H7 (cell line): Measurements from ENCODE around the gene NCKAP5. TPM values are rescaled to one million over a fixed set of nuclear protein-coding genes. Genes with fewer than 3 reads are reported as not detected.
A peak's percentile ranks its signal among the peaks of the same experiment; 100 is the strongest.

Source experiments
- DNase-seq: peaks from one replicate; pipeline ENCODE4 v3.0.0; 2012
- H3K27me3 ChIP-seq: 2 replicates; pipeline ENCODE4 v1.6.0; 2011; ENCODE audit warnings: mild to moderate bottlenecking, low read length; ENCODE audit not compliant: control insufficient read depth, insufficient read depth
- H3K36me3 ChIP-seq: replicated peaks from 2 replicates; pipeline ENCODE4 v1.5.1; 2011; ENCODE audit warnings: low read length; ENCODE audit not compliant: control insufficient read depth, insufficient read depth
- H3K4me3 ChIP-seq: 2 replicates; pipeline ENCODE4 v1.5.1; 2011; ENCODE audit warnings: low read depth, mild to moderate bottlenecking, control low read depth, low read length, moderate library complexity; ENCODE audit not compliant: insufficient read depth
- total RNA-seq: library from RNA; depleted of rRNA; stranded (reverse); fragments of >200 nt; shearing (Covaris generic); gene quantifications from 2 replicates; pipeline ENCODE4 v1.2.3, GENCODE V29; 2014

The NCKAP5 gene
- total RNA-seq, 1 experiment from 2014 or later, result 0.55 TPM

GRCh38 chr2:133315280-133315679, 253.0 kb downstream of the NCKAP5 start:
- Histone ChIP-seq H3K27me3 (no peaks in the 10 kb centered on the region), H3K4me3 (no peak overlapping the region), H3K36me3 (no peaks in the 10 kb centered on the region)
- DNase-seq, result no peak

GRCh38 chr2:133314795-133315194, 253.5 kb downstream of the NCKAP5 start:
- DNase-seq, result peak; percentile 14
- Histone ChIP-seq H3K4me3 (no peak overlapping the region), H3K27me3 (no peaks in the 10 kb centered on the region), H3K36me3 (no peaks in the 10 kb centered on the region)

GRCh38 chr2:133312038-133312729, 256.1 kb downstream of the NCKAP5 start:
- no peak overlapping the region for H3K4me3 ChIP-seq
- no peak for DNase-seq
- H3K27me3 ChIP-seq, result no peaks in the 10 kb centered on the region
- H3K36me3 ChIP-seq, result no peaks in the 10 kb centered on the region

- no peak for DNase-seq
- Histone ChIP-seq H3K4me3 (no peak overlapping the region), H3K27me3 (no peaks in the 10 kb centered on the region), H3K36me3 (no peaks in the 10 kb centered on the region)
Observed at GRCh38 chr2:133306236-133306635, 262.0 kb downstream of the NCKAP5 start.

- Histone ChIP-seq H3K4me3 (no peak overlapping the region), H3K36me3 (no peaks in the 10 kb centered on the region), H3K27me3 (no peaks in the 10 kb centered on the region)
- no peak for DNase-seq
Observed at GRCh38 chr2:133304344-133304743, 263.9 kb downstream of the NCKAP5 start.

GRCh38 chr2:133303150-133303549, 265.1 kb downstream of the NCKAP5 start:
- no peak for DNase-seq
- H3K36me3 ChIP-seq, result no peaks in the 10 kb centered on the region
- no peak overlapping the region for H3K4me3 ChIP-seq
- H3K27me3 ChIP-seq, result no peaks in the 10 kb centered on the region

GRCh38 chr2:133296401-133296800, 271.9 kb downstream of the NCKAP5 start:
- no peak for DNase-seq
- H3K4me3 ChIP-seq, result no peak overlapping the region

GRCh38 chr2:133293544-133294353, 274.5 kb downstream of the NCKAP5 start:
- Histone ChIP-seq H3K4me3 (no peak overlapping the region), H3K27me3 (no peaks in the 10 kb centered on the region), H3K36me3 (no peaks in the 10 kb centered on the region)
- DNase-seq, result no peak

More at GRCh38 chr2:133296401-133296800, 271.9 kb downstream of the NCKAP5 start:
- H3K27me3 ChIP-seq, result no peaks in the 10 kb centered on the region
- no peaks in the 10 kb centered on the region for H3K36me3 ChIP-seq

GRCh38 chr2:133292259-133292658, 276.0 kb downstream of the NCKAP5 start:
- DNase-seq, result no peak
- Histone ChIP-seq H3K36me3 (no peaks in the 10 kb centered on the region), H3K27me3 (no peaks in the 10 kb centered on the region), H3K4me3 (no peak overlapping the region)

- Histone ChIP-seq H3K4me3 (no peak overlapping the region), H3K36me3 (no peaks in the 10 kb centered on the region), H3K27me3 (no peaks in the 10 kb centered on the region)
- no peak for DNase-seq
Observed at GRCh38 chr2:133287709-133288108, 280.6 kb downstream of the NCKAP5 start.

GRCh38 chr2:133286326-133286922, 281.8 kb downstream of the NCKAP5 start:
- H3K36me3 ChIP-seq, result no peaks in the 10 kb centered on the region
- DNase-seq, result no peak
- no peaks in the 10 kb centered on the region for H3K27me3 ChIP-seq
- H3K4me3 ChIP-seq, result no peak overlapping the region

- H3K36me3 ChIP-seq, result no peaks in the 10 kb centered on the region
- no peak for DNase-seq
- H3K27me3 ChIP-seq, result no peaks in the 10 kb centered on the region
- H3K4me3 ChIP-seq, result no peak overlapping the region
Observed at GRCh38 chr2:133273031-133273430, 295.2 kb downstream of the NCKAP5 start.

GRCh38 chr2:133271105-133271504, 297.2 kb downstream of the NCKAP5 start:
- DNase-seq, result no peak
- no peak overlapping the region for H3K4me3 ChIP-seq
- H3K36me3 ChIP-seq, result no peaks in the 10 kb centered on the region
- peaks cover 13% of the 10 kb centered on the region for H3K27me3 ChIP-seq

GRCh38 chr2:133270550-133270949, 297.7 kb downstream of the NCKAP5 start:
- H3K27me3 ChIP-seq, result peaks cover 18% of the 10 kb centered on the region
- H3K4me3 ChIP-seq, result no peak overlapping the region
- H3K36me3 ChIP-seq, result no peaks in the 10 kb centered on the region
- no peak for DNase-seq
